Endothelial cell of umbilical vein (primary cell): ENCODE data around the gene SLC39A11. TPM values are rescaled to one million over a fixed set of nuclear protein-coding genes. Genes with fewer than 3 reads are reported as not detected.

Experiments used
- BruUV-seq: library from RNA; stranded (reverse); fragments of 400-500 nt; replicated peaks from 2 replicates; lab custom pipeline; 2021; lab: Mats Ljungman, UMichigan
- CTCF ChIA-PET: fragments of 300-600, 350-600 bp; sonication (Branson Sonifier 250); formaldehyde crosslinking; loops from one replicate; lab custom pipeline; 2021; ENCODE audit warnings: antibody characterized with exemption, inconsistent platforms; lab: Charles Lee
- POLR2A ChIA-PET: fragments of 300-600, 350-600 bp; sonication (Branson Sonifier 250); formaldehyde crosslinking; loops from one replicate; lab custom pipeline; 2021; ENCODE audit warnings: antibody characterized with exemption, inconsistent platforms; lab: Charles Lee
- DNase-seq: peaks from one replicate; pipeline ENCODE4 v3.0.0-alpha.2; 2011; ENCODE audit warnings: low read depth, low spot score
- FAIRE-seq: peaks from 2 replicates; lab custom pipeline; 2011; peaks lifted over from hg19 to GRCh38; lab: Jason Lieb, UNC
- H2AFZ ChIP-seq: 2 replicates; pipeline ENCODE4 v1.6.0; 2012; ENCODE audit warnings: low read depth, low read length, control low read depth, inconsistent platforms
- H3K27ac ChIP-seq: 2 replicates; pipeline ENCODE4 v1.5.1; 2011; ENCODE audit warnings: low read depth, mild to moderate bottlenecking, control low read depth, low read length, moderate library complexity; ENCODE audit not compliant: insufficient read depth
- H3K27me3 ChIP-seq, 2 experiments: 2 replicates each; pipeline versions ENCODE4 v1.6.0 to v1.6.1; 2011; ENCODE audit warnings: low read length in 2 of 2, mixed read lengths in 1 of 2; ENCODE audit not compliant: control insufficient read depth in 2 of 2, insufficient read depth in 2 of 2
- H3K36me3 ChIP-seq, 2 experiments: 2 replicates in 1 of 2; 3 replicates in 1 of 2; pipeline ENCODE4 v1.5.1; 2011; ENCODE audit warnings: low read length in 2 of 2, mild to moderate bottlenecking in 1 of 2, moderate library complexity in 1 of 2; ENCODE audit not compliant: control insufficient read depth in 2 of 2, insufficient read depth in 2 of 2; ENCODE audit errors: extremely low read depth in 1 of 2
- H3K4me1 ChIP-seq: 3 replicates; pipeline ENCODE4 v1.5.1; 2011; ENCODE audit warnings: mild to moderate bottlenecking, low read length; ENCODE audit not compliant: control insufficient read depth, insufficient read depth; ENCODE audit errors: extremely low read depth
- H3K4me2 ChIP-seq: 2 replicates; pipeline ENCODE4 v1.6.1; 2011; ENCODE audit warnings: low read length, control low read depth, mixed read lengths; ENCODE audit not compliant: insufficient read depth
- H3K4me3 ChIP-seq, 3 experiments: fragments of 200-600 bp in 1 of 3; sonication (generic), shearing (Covaris generic) in 1 of 3; replicated peaks in 1 of 3; 2 replicates each; pipeline ENCODE4 v1.5.1; 2011 to 2016; ENCODE audit warnings: control low read depth in 3 of 3, low read length in 3 of 3, mild to moderate bottlenecking in 2 of 3, inconsistent platforms in 1 of 3, low read depth in 1 of 3, moderate library complexity in 1 of 3; ENCODE audit not compliant: insufficient read depth in 1 of 3
- H3K79me2 ChIP-seq: 2 replicates; pipeline ENCODE4 v1.6.0; 2012; ENCODE audit warnings: low read length, inconsistent platforms; ENCODE audit not compliant: control insufficient read depth, insufficient read depth
- H3K9ac ChIP-seq: replicated peaks from 2 replicates; pipeline ENCODE3; 2011; ENCODE audit warnings: low read length, control low read depth; ENCODE audit not compliant: insufficient read depth; ENCODE audit errors: extremely low read depth
- H3K9me1 ChIP-seq: replicated peaks from 3 replicates; pipeline ENCODE4 v1.6.0; 2011; ENCODE audit warnings: mild to moderate bottlenecking, low read length; ENCODE audit not compliant: control insufficient read depth, insufficient read depth; ENCODE audit errors: extremely low read depth
- H3K9me3 ChIP-seq: replicated peaks from 2 replicates; pipeline ENCODE4 v1.5.1; 2012; ENCODE audit warnings: low read length, inconsistent platforms; ENCODE audit not compliant: control insufficient read depth, insufficient read depth
- H4K20me1 ChIP-seq: replicated peaks from 2 replicates; pipeline ENCODE3; 2011; ENCODE audit warnings: mild to moderate bottlenecking, low read length; ENCODE audit not compliant: control insufficient read depth, insufficient read depth; ENCODE audit errors: extremely low read depth
- CTCF ChIP-seq, 2 donors: IDR thresholded peaks; 1 replicate in 1 of 2; 2 replicates in 1 of 2; pipeline ENCODE4 v1.5.1; 2011; ENCODE audit warnings: low read length in 2 of 2, mild to moderate bottlenecking in 2 of 2, moderate library complexity in 2 of 2, control low read depth in 1 of 2, inconsistent platforms in 1 of 2, low read depth in 1 of 2; ENCODE audit not compliant: insufficient read depth in 1 of 2; ENCODE audit errors: extremely low read depth in 1 of 2
- EZH2 ChIP-seq: IDR thresholded peaks from 2 replicates; pipeline ENCODE4 v1.6.1; 2012; ENCODE audit warnings: borderline replicate concordance, low read depth, mild to moderate bottlenecking, moderate library complexity, low read length, inconsistent platforms; ENCODE audit not compliant: severe bottlenecking
- FOS ChIP-seq: IDR thresholded peaks from 2 replicates; pipeline ENCODE4 v1.6.1; 2011; ENCODE audit warnings: mild to moderate bottlenecking, low read length, moderate library complexity, borderline replicate concordance; ENCODE audit not compliant: insufficient read depth
- GATA2 ChIP-seq: IDR thresholded peaks from 2 replicates; pipeline ENCODE4 v1.7.0; 2011; ENCODE audit warnings: low read depth, mild to moderate bottlenecking, moderate library complexity, mixed read lengths, low read length; ENCODE audit not compliant: insufficient read length, insufficient read depth
- JUN ChIP-seq: IDR thresholded peaks from 2 replicates; pipeline ENCODE4 v1.6.1; 2011; ENCODE audit warnings: borderline replicate concordance, low read depth; ENCODE audit not compliant: insufficient read length, insufficient read depth
- MAX ChIP-seq: IDR thresholded peaks from 2 replicates; pipeline ENCODE4 v1.6.1; 2011; ENCODE audit not compliant: insufficient read depth, insufficient read length
- MYC ChIP-seq: IDR thresholded peaks from one replicate; pipeline ENCODE4 v1.6.1; 2011; ENCODE audit warnings: mild to moderate bottlenecking, low read depth, low read length
- POLR2A ChIP-seq: IDR thresholded peaks from 2 replicates; pipeline ENCODE4 v1.6.1; 2012; ENCODE audit warnings: low read depth, mild to moderate bottlenecking, control low read depth, low read length
- POLR2AphosphoS5 ChIP-seq: IDR thresholded peaks from 2 replicates; pipeline ENCODE4 v1.6.1; 2012; ENCODE audit warnings: low read depth, mild to moderate bottlenecking, control low read depth, low read length, moderate library complexity; ENCODE audit not compliant: insufficient read depth
- dilution Hi-C: fragments of 300-500 bp; cut with MboI; formaldehyde crosslinking; loops from one replicate; pipeline ENCODE4 v1.15.0; 2019; ENCODE audit warnings: low sequenced_read_pairs; ENCODE audit not compliant: extremely low pct_ligation_motif_present
- intact Hi-C: fragments of 100-400 bp; cut with micrococcal nuclease; formaldehyde crosslinking; loops from one replicate; pipeline ENCODE4 v1.10.0; 2022
- polyA plus RNA-seq, 4 experiments: library from polyadenylated mRNA; depleted of rRNA in 3 of 4; stranded (reverse) in 3 of 4; unstranded in 1 of 4; fragments of >200 nt; gene quantifications; 2 replicates each; pipeline versions ENCODE4 v1.2.1 to v1.2.3, GENCODE V29; 2011 to 2012; ENCODE audit warnings: missing spikeins in 1 of 4
- total RNA-seq: library from RNA; stranded (reverse); gene quantifications from 2 replicates; pipeline ENCODE4 v1.2.3, GENCODE V29; 2021

The SLC39A11 gene
- total and polyA plus RNA-seq, 2 donors (not counting 3 experiments of a cell fraction or from before 2014, with no cell fraction given) = 8.1 to 11.9 TPM

- H3K4me3 ChIP-seq = peak overlapping the region in 1 of 3 experiments; percentile 45
- DNase-seq (peak; percentile 37), FAIRE-seq (no peak)
- H3K9me3 ChIP-seq = no peaks in the 10 kb centered on the region
- peak overlapping the region; percentile 89 for H2AFZ ChIP-seq
- no peaks in the 10 kb centered on the region for H3K36me3 ChIP-seq
- no peaks in the 10 kb centered on the region for H3K9me1 ChIP-seq
- no TSS peak for BruUV-seq
- ChIA-PET POLR2A (no interaction called here), CTCF (no interaction called here)
- intact Hi-C loops = loop anchor here (2.0 kb wide), 1 partner anchor 26 kb away; no protein-coding TSS in a partner anchor
- no peak for TF ChIP-seq MYC
- peak; percentile 61 for TF ChIP-seq GATA2
- TF ChIP-seq POLR2AphosphoS5 = peak; percentile 18
- TF ChIP-seq CTCF (IDR thresholded peaks at IDR 0.05; ENCODE audit: extremely low read depth in 1 of 2, insufficient read depth in 1 of 2, low read depth in 1 of 2, low read length in 2 of 2) = no peak
- TF ChIP-seq POLR2A = no peak
- H4K20me1 ChIP-seq = no peaks in the 10 kb centered on the region
- H3K9ac ChIP-seq = no peak overlapping the region
- H3K4me1 ChIP-seq = peaks cover 9% of the 10 kb centered on the region
- no peaks in the 10 kb centered on the region for H3K27me3 ChIP-seq
- no peak overlapping the region for H3K27ac ChIP-seq
- peak overlapping the region; percentile 54 for H3K4me2 ChIP-seq
- no peaks in the 10 kb centered on the region for H3K79me2 ChIP-seq
- dilution Hi-C loops = no loop called here
These were observed 81.4 kb downstream of the SLC39A11 start for GRCh38 chr17:73011016-73011486.

- Histone ChIP-seq H3K9ac (no peak overlapping the region), H3K4me2 (peak overlapping the region; percentile 54), H3K4me3 (no peak overlapping the region), H4K20me1 (no peaks in the 10 kb centered on the region), H3K36me3 (no peaks in the 10 kb centered on the region), H3K27me3 (no peaks in the 10 kb centered on the region), H2AFZ (peak overlapping the region; percentile 89), H3K9me3 (no peaks in the 10 kb centered on the region), H3K9me1 (no peaks in the 10 kb centered on the region), H3K4me1 (peaks cover 9% of the 10 kb centered on the region), H3K27ac (no peak overlapping the region), H3K79me2 (no peaks in the 10 kb centered on the region)
- ChIA-PET CTCF (no interaction called here), POLR2A (no interaction called here)
- TF ChIP-seq CTCF (IDR thresholded peaks at IDR 0.05; ENCODE audit: extremely low read depth in 1 of 2, insufficient read depth in 1 of 2, low read depth in 1 of 2, low read length in 2 of 2) (no peak), EZH2 (no peak), POLR2A (no peak), MAX (no peak), MYC (no peak), JUN (no peak), POLR2AphosphoS5 (no peak), GATA2 (no peak), FOS (no peak)
- no TSS peak for BruUV-seq
- dilution Hi-C loops = no loop called here
- intact Hi-C loops = loop anchor here (2.0 kb wide), 1 partner anchor 26 kb away; no protein-coding TSS in a partner anchor
- DNase-seq (peak; percentile 14), FAIRE-seq (peak; percentile 63)
These were observed 82.1 kb downstream of the SLC39A11 start for GRCh38 chr17:73010414-73010813.
